SK-N-SH (cell line): ENCODE results near the gene B3GNT7. TPM values are rescaled to one million over a fixed set of nuclear protein-coding genes. Genes with fewer than 3 reads are reported as not detected.

ENCODE experiments used
- CTCF ChIA-PET: fragments of 300-600, 350-600 bp; formaldehyde crosslinking; extraction: SDS; loops from one replicate; lab custom pipeline; 2021; lab: Yijun Ruan, JAX
- POLR2A ChIA-PET: fragments of 350-600 bp; sonication (Branson Sonifier 250); formaldehyde crosslinking; extraction: SDS; loops from one replicate; lab custom pipeline; 2020; ENCODE audit warnings: antibody characterized with exemption, inconsistent platforms; lab: Yijun Ruan, JAX
- DNase-seq: peaks from one replicate; pipeline ENCODE4 v3.0.0; 2012
- H2AFZ ChIP-seq: fragments of 200-600 bp; sonication (generic); 2 replicates; pipeline ENCODE4 v1.8.1; 2016; ENCODE audit warnings: antibody characterized with exemption, mild to moderate bottlenecking, low read depth
- H3F3A ChIP-seq: fragments of 200-600 bp; sonication (generic); replicated peaks from 2 replicates; pipeline ENCODE3; 2016; ENCODE audit warnings: antibody characterized with exemption, mild to moderate bottlenecking; ENCODE audit not compliant: insufficient read depth
- H3K27ac ChIP-seq, 2 experiments: fragments of 200-500 bp in 1 of 2; fragments of 200-600 bp in 1 of 2; sonication (Bioruptor generic) in 1 of 2; sonication (generic), shearing (Covaris generic) in 1 of 2; 2 replicates each; pipeline versions ENCODE4 v1.5.1 to v1.6.1; 2014 to 2016; ENCODE audit warnings: low read depth in 2 of 2, inconsistent platforms in 1 of 2, low read length in 1 of 2, mild to moderate bottlenecking in 1 of 2, mixed read lengths in 1 of 2
- H3K27me3 ChIP-seq: fragments of 200-600 bp; sonication (generic), shearing (Covaris generic); 2 replicates; pipeline ENCODE4 v1.6.1; 2016; ENCODE audit warnings: mixed run types; ENCODE audit not compliant: insufficient read depth
- H3K36me3 ChIP-seq, 2 experiments: fragments of 200-500 bp in 1 of 2; fragments of 200-600 bp in 1 of 2; sonication (Bioruptor generic) in 1 of 2; sonication (generic) in 1 of 2; replicated peaks in 1 of 2; 2 replicates each; pipeline versions ENCODE3 to v1.5.1; 2014 to 2016; ENCODE audit warnings: low read length in 1 of 2, mild to moderate bottlenecking in 1 of 2; ENCODE audit not compliant: insufficient read depth in 2 of 2, control insufficient read depth in 1 of 2
- H3K4me1 ChIP-seq, 2 experiments: fragments of 200-500 bp in 1 of 2; fragments of 200-600 bp in 1 of 2; sonication (Bioruptor generic) in 1 of 2; sonication (generic), shearing (Covaris generic) in 1 of 2; 2 replicates each; pipeline versions ENCODE4 v1.5.1 to v1.6.1; 2014 to 2016; ENCODE audit warnings: low read depth in 1 of 2, low read length in 1 of 2, mixed run types in 1 of 2; ENCODE audit not compliant: insufficient read depth in 2 of 2, control insufficient read depth in 1 of 2
- H3K4me2 ChIP-seq: fragments of 200-600 bp; sonication (generic), shearing (Covaris generic); 2 replicates; pipeline ENCODE4 v1.6.1; 2017; ENCODE audit warnings: mixed run types
- H3K4me3 ChIP-seq, 2 experiments: fragments of 200-500 bp in 1 of 2; fragments of 200-600 bp in 1 of 2; sonication (Bioruptor generic) in 1 of 2; sonication (generic), shearing (Covaris generic) in 1 of 2; 2 replicates each; pipeline versions ENCODE4 v1.5.1 to v1.8.1; 2014 to 2016; ENCODE audit warnings: low read depth in 2 of 2, inconsistent platforms in 1 of 2, low read length in 1 of 2, mild to moderate bottlenecking in 1 of 2, mixed read lengths in 1 of 2, moderate library complexity in 1 of 2
- H3K79me2 ChIP-seq: fragments of 200-600 bp; sonication (generic); 2 replicates; pipeline ENCODE4 v1.8.1; 2017; ENCODE audit warnings: mild to moderate bottlenecking; ENCODE audit not compliant: insufficient read depth
- H3K9ac ChIP-seq: fragments of 200-600 bp; sonication (generic); 2 replicates; pipeline ENCODE4 v1.6.1; 2017; ENCODE audit warnings: mixed run types
- H3K9me2 ChIP-seq: fragments of 200-600 bp; sonication (generic); 2 replicates; pipeline ENCODE4 v1.6.1; 2017; ENCODE audit warnings: mixed run types
- H3K9me3 ChIP-seq: fragments of 200-600 bp; sonication (generic); 2 replicates; pipeline ENCODE4 v1.6.1; 2017; ENCODE audit warnings: mixed run types, mild to moderate bottlenecking, moderate library complexity
- H4K20me1 ChIP-seq: fragments of 200-600 bp; sonication (generic); 2 replicates; pipeline ENCODE4 v1.6.1; 2017; ENCODE audit warnings: mild to moderate bottlenecking, mixed run types; ENCODE audit not compliant: insufficient read depth
- CHD2 ChIP-seq: fragments of 150-350 bp; IDR thresholded peaks from 2 replicates; pipeline ENCODE4 v1.6.1; 2018; ENCODE audit warnings: low read length; ENCODE audit not compliant: partially characterized antibody
- ELF1 ChIP-seq: IDR thresholded peaks from 2 replicates; pipeline ENCODE4 v1.4.0; 2012
- EP300 ChIP-seq, 2 experiments: IDR thresholded peaks; 2 replicates each; pipeline versions ENCODE4 v1.4.0 to v1.6.1; 2012; ENCODE audit warnings: borderline replicate concordance in 1 of 2, low read depth in 1 of 2, low read length in 1 of 2
- EZH2phosphoT487 ChIP-seq: fragments of 200-600 bp; sonication (generic); IDR thresholded peaks from 2 replicates; pipeline ENCODE4 v1.6.1; 2017; ENCODE audit warnings: low read depth, mixed run types, mild to moderate bottlenecking, antibody characterized with exemption, moderate library complexity, borderline replicate concordance
- FOXJ3 ChIP-seq: sonication (generic); formaldehyde crosslinking; IDR thresholded peaks from 2 replicates; pipeline ENCODE4 v1.5.1; 2020; ENCODE audit warnings: mild to moderate bottlenecking, missing genetic modification reagents
- FOXM1 ChIP-seq: IDR thresholded peaks from 2 replicates; pipeline ENCODE4 v1.4.0; 2012; ENCODE audit warnings: low read depth, mild to moderate bottlenecking
- GABPA ChIP-seq: IDR thresholded peaks from 2 replicates; pipeline ENCODE4 v1.4.0; 2012; ENCODE audit warnings: low read depth, mild to moderate bottlenecking
- JUND ChIP-seq: IDR thresholded peaks from 2 replicates; pipeline ENCODE4 v1.4.0; 2012
- MXI1 ChIP-seq: IDR thresholded peaks from 2 replicates; pipeline ENCODE4 v1.6.1; 2012; ENCODE audit warnings: mild to moderate bottlenecking, low read depth, low read length, improper control_type of control experiment
- POLR2AphosphoS5 ChIP-seq: IDR thresholded peaks from 2 replicates; pipeline ENCODE4 v1.6.1; 2012; ENCODE audit warnings: low read depth, low read length
- RCOR1 ChIP-seq: fragments of 150-350 bp; IDR thresholded peaks from 2 replicates; pipeline ENCODE4 v1.6.1; 2017; ENCODE audit warnings: antibody characterized with exemption, low read length
- SMC3 ChIP-seq: IDR thresholded peaks from 2 replicates; pipeline ENCODE4 v1.6.1; 2012; ENCODE audit warnings: low read depth, low read length, improper control_type of control experiment
- TAF1 ChIP-seq: IDR thresholded peaks from 2 replicates; pipeline ENCODE4 v1.6.1; 2012; ENCODE audit warnings: low read depth, mild to moderate bottlenecking, low read length, moderate library complexity, borderline replicate concordance
- TEAD4 ChIP-seq: IDR thresholded peaks from 2 replicates; pipeline ENCODE4 v1.4.0; 2012; ENCODE audit warnings: mild to moderate bottlenecking, borderline replicate concordance; ENCODE audit not compliant: insufficient read depth
- YY1 ChIP-seq: IDR thresholded peaks from 2 replicates; pipeline ENCODE4 v1.4.0; 2012; ENCODE audit warnings: low read depth, mild to moderate bottlenecking
- WGBS: methylation state at CpG from one replicate; pipeline ENCODE4 v1.1.6; 2017; ENCODE audit warnings: low lambda C conversion rate; 5-methylcytosine and 5-hydroxymethylcytosine counted together
- polyA plus RNA-seq, 3 experiments: library from polyadenylated mRNA; depleted of rRNA; stranded (reverse); fragments of >200 nt; gene quantifications; 2 replicates each; pipeline ENCODE4 v1.2.3, GENCODE V29; 2012
- TF ChIP-seq, protein P1 (sequence below): IDR thresholded peaks from 2 replicates; pipeline ENCODE4 v1.4.0; 2012; ENCODE audit warnings: low read depth, borderline replicate concordance
- TF ChIP-seq, protein P2 (sequence below): IDR thresholded peaks from 2 replicates; pipeline ENCODE4 v1.4.0; 2012; ENCODE audit warnings: low read depth, borderline replicate concordance
- TF ChIP-seq, protein P3 (sequence below): IDR thresholded peaks from 2 replicates; pipeline ENCODE4; 2012

B3GNT7 gene
- polyA plus RNA-seq, 1 of the 3 experiments (the other 2 are of a cell fraction), result 0.12 TPM

DNA sequence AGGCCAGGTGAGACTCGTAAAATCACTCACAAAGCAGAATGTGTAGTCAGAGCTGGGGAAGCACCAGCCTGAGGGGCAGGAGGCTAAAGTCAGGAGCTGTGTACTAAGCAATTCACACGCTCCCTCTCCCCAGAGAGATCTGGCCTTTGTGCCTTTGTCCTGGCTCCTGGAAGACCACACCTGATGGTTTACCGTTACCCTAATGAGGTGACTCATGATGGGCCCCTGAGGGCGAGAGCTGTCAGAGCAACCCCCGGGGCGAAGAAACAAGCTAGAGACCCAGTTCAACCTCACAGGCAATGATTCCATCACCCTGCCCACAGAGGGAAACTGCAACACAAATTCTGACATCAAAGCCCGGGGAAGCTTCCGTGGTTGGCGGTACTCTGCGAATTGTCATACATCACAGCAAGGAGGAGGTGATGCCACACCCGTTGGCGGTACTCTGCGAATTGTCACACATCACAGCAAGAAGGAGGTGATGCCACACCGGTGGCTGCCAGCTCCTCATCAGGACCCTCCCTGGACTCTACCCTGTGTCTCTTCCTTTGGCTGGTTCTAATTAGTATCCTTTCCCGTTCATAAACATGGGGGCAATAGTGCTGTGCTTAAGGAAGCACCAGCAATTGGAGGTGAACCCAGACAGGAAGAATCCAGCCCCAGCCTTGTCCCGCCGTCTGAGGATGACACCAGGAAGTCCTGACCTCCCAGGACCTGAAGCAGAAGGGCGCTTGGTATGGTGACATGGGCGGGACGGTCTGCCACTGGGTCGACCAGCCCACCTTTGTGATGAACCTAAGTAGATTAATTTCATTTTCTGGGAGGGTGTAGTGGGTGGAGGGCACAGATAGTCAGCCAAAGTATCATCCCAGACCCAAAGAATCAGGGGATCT is 30.5 kb downstream of the B3GNT7 start:
- no peaks in the 10 kb centered on the region for H3F3A ChIP-seq
- no peaks in the 10 kb centered on the region for H3K9me2 ChIP-seq
- no peaks in the 10 kb centered on the region for H3K27me3 ChIP-seq
- no peaks in the 10 kb centered on the region for H4K20me1 ChIP-seq
- H3K9me3 ChIP-seq, result no peaks in the 10 kb centered on the region
- H3K4me3 ChIP-seq, result no peak overlapping the region
- POLR2A ChIA-PET, result no interaction called here
- H2AFZ ChIP-seq, result no peak overlapping the region
- DNase-seq, result no peak
- no peak overlapping the region for H3K9ac ChIP-seq
- 77% methylated on average over 16 of the region's 21 CpGs for WGBS
- H3K36me3 ChIP-seq, result no peaks in the 10 kb centered on the region
- no peaks in the 10 kb centered on the region for H3K4me1 ChIP-seq
- no peak overlapping the region for H3K4me2 ChIP-seq
- CTCF ChIA-PET, result interaction anchor here (1.0 to 4.4 kb wide), 4 partner anchors 14 to 199 kb away, joined by 3 to 27 read pairs (median 4); no protein-coding TSS in a partner anchor
- TF ChIP-seq CHD2 (no peak), EZH2phosphoT487 (no peak), MXI1 (no peak), JUND (no peak), POLR2AphosphoS5 (no peak), YY1 (no peak), ELF1 (no peak), FOXM1 (no peak), TEAD4 (no peak), FOXJ3 (CRISPR knock-in tag) (no peak), EP300 (IDR thresholded peaks at IDR 0.05; ENCODE audit: borderline replicate concordance in 1 of 2, low read depth in 1 of 2, low read length in 1 of 2) (no peak), SMC3 (no peak), TAF1 (no peak), GABPA (no peak), RCOR1 (no peak)
- TF ChIP-seq, protein P1, sequence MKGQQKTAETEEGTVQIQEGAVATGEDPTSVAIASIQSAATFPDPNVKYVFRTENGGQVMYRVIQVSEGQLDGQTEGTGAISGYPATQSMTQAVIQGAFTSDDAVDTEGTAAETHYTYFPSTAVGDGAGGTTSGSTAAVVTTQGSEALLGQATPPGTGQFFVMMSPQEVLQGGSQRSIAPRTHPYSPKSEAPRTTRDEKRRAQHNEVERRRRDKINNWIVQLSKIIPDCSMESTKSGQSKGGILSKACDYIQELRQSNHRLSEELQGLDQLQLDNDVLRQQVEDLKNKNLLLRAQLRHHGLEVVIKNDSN, result no peak
- TF ChIP-seq, protein P2, sequence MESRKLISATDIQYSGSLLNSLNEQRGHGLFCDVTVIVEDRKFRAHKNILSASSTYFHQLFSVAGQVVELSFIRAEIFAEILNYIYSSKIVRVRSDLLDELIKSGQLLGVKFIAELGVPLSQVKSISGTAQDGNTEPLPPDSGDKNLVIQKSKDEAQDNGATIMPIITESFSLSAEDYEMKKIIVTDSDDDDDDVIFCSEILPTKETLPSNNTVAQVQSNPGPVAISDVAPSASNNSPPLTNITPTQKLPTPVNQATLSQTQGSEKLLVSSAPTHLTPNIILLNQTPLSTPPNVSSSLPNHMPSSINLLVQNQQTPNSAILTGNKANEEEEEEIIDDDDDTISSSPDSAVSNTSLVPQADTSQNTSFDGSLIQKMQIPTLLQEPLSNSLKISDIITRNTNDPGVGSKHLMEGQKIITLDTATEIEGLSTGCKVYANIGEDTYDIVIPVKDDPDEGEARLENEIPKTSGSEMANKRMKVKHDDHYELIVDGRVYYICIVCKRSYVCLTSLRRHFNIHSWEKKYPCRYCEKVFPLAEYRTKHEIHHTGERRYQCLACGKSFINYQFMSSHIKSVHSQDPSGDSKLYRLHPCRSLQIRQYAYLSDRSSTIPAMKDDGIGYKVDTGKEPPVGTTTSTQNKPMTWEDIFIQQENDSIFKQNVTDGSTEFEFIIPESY, result no peak
- TF ChIP-seq, protein P3, sequence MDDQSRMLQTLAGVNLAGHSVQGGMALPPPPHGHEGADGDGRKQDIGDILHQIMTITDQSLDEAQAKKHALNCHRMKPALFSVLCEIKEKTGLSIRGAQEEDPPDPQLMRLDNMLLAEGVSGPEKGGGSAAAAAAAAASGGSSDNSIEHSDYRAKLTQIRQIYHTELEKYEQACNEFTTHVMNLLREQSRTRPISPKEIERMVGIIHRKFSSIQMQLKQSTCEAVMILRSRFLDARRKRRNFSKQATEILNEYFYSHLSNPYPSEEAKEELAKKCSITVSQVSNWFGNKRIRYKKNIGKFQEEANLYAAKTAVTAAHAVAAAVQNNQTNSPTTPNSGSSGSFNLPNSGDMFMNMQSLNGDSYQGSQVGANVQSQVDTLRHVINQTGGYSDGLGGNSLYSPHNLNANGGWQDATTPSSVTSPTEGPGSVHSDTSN, result no peak
- no peaks in the 10 kb centered on the region for H3K79me2 ChIP-seq
- no peak overlapping the region for H3K27ac ChIP-seq
